ENCODE data around the gene TNFRSF8. TPM values are rescaled to one million over a fixed set of nuclear protein-coding genes. Genes with fewer than 3 reads are reported as not detected.

TNFRSF8 gene
- polyA plus RNA-seq, 1 of the 3 experiments (the other 2 are of a cell fraction): 0.07 TPM

DNA sequence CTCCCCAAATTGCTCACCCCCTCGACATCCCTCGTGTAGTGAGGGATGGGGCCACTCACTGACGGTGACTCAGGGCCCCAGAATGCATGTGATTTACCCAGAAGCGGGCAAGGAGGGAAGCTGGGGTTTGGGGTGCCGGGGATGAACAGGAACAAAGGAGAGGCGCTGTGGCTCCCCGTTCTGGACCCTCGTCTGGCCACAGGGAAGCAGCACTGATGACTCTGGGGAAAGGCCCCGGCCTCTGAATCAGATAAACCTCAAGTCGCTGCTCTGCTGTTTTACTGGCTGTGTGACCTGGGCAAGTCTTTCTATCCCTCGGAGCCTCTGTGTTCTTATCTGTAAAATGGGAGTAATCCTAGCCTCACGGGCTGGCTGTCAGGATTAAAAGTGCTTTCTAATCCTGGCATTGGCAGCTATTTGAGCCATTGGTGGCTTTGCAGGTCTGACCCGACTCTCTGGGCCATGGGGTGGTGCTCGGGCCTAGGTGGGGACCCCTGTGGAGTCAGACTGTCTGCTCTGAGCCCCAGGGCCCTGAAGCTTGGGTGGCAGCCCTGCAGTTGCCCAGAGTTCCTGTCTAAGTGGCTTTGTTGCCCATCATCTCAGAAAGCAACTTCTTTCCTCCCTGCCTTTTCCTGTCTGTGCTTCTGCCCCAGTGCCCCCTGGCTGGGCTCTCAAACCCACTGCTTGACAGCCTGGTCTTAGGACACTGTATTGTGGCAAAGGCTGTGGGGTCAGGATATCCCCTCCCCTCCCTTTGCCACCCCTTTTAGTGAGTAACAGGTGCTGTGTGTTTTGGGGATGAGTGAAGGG is 109.1 kb downstream of the TNFRSF8 start:
- no peaks in the 10 kb centered on the region for H3K9me3 ChIP-seq
- no peaks in the 10 kb centered on the region for H3K79me2 ChIP-seq (ENCODE audit: insufficient read depth)
- DNase-seq: no peak
- ChIA-PET POLR2A (no interaction called here), CTCF (interaction anchor here (0.6 to 4.6 kb wide), 2 partner anchors 41 to 47 kb away, joined by 5 to 21 read pairs; no protein-coding TSS in a partner anchor)
- H3K27ac ChIP-seq (ENCODE audit: low read depth in 2 of 2, low read length in 1 of 2): no peak overlapping the region
- no peak for TF ChIP-seq CHD2 (IDR thresholded peaks at IDR 0.05; ENCODE audit: low read length, partially characterized antibody)
- TF ChIP-seq RAD21 (IDR thresholded peaks at IDR 0.05; ENCODE audit: low read length): no peak
- TF ChIP-seq, protein P1, sequence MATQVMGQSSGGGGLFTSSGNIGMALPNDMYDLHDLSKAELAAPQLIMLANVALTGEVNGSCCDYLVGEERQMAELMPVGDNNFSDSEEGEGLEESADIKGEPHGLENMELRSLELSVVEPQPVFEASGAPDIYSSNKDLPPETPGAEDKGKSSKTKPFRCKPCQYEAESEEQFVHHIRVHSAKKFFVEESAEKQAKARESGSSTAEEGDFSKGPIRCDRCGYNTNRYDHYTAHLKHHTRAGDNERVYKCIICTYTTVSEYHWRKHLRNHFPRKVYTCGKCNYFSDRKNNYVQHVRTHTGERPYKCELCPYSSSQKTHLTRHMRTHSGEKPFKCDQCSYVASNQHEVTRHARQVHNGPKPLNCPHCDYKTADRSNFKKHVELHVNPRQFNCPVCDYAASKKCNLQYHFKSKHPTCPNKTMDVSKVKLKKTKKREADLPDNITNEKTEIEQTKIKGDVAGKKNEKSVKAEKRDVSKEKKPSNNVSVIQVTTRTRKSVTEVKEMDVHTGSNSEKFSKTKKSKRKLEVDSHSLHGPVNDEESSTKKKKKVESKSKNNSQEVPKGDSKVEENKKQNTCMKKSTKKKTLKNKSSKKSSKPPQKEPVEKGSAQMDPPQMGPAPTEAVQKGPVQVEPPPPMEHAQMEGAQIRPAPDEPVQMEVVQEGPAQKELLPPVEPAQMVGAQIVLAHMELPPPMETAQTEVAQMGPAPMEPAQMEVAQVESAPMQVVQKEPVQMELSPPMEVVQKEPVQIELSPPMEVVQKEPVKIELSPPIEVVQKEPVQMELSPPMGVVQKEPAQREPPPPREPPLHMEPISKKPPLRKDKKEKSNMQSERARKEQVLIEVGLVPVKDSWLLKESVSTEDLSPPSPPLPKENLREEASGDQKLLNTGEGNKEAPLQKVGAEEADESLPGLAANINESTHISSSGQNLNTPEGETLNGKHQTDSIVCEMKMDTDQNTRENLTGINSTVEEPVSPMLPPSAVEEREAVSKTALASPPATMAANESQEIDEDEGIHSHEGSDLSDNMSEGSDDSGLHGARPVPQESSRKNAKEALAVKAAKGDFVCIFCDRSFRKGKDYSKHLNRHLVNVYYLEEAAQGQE (IDR thresholded peaks at IDR 0.05; ENCODE audit: low read depth, low read length): no peak
- TF ChIP-seq, protein P2, sequence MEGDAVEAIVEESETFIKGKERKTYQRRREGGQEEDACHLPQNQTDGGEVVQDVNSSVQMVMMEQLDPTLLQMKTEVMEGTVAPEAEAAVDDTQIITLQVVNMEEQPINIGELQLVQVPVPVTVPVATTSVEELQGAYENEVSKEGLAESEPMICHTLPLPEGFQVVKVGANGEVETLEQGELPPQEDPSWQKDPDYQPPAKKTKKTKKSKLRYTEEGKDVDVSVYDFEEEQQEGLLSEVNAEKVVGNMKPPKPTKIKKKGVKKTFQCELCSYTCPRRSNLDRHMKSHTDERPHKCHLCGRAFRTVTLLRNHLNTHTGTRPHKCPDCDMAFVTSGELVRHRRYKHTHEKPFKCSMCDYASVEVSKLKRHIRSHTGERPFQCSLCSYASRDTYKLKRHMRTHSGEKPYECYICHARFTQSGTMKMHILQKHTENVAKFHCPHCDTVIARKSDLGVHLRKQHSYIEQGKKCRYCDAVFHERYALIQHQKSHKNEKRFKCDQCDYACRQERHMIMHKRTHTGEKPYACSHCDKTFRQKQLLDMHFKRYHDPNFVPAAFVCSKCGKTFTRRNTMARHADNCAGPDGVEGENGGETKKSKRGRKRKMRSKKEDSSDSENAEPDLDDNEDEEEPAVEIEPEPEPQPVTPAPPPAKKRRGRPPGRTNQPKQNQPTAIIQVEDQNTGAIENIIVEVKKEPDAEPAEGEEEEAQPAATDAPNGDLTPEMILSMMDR (IDR thresholded peaks at IDR 0.05): no peak
- no peak for TF ChIP-seq FOXJ3 (CRISPR knock-in tag; IDR thresholded peaks at IDR 0.05)
- TF ChIP-seq MAX (IDR thresholded peaks at IDR 0.05; ENCODE audit: low read depth): no peak
- no peak for TF ChIP-seq MEF2A (IDR thresholded peaks at IDR 0.05; ENCODE audit: borderline replicate concordance, low read depth)
- no peaks in the 10 kb centered on the region for H3F3A ChIP-seq (replicated peaks; ENCODE audit: insufficient read depth)
- no peaks in the 10 kb centered on the region for H3K9me2 ChIP-seq
- no peak overlapping the region for H3K9ac ChIP-seq
- no peak overlapping the region for H3K4me2 ChIP-seq
- no peak overlapping the region for H2AFZ ChIP-seq (ENCODE audit: low read depth)
- no peaks in the 10 kb centered on the region for H3K36me3 ChIP-seq (replicated peaks in 1 of 2; ENCODE audit: control insufficient read depth in 1 of 2, insufficient read depth in 2 of 2, low read length in 1 of 2)
- H3K27me3 ChIP-seq (ENCODE audit: insufficient read depth): peaks cover 12% of the 10 kb centered on the region
- 86% methylated on average over 12 of the region's 14 CpGs for WGBS (ENCODE audit: low lambda C conversion rate)
- no peaks in the 10 kb centered on the region for H4K20me1 ChIP-seq (ENCODE audit: insufficient read depth)
- H3K4me3 ChIP-seq (ENCODE audit: low read depth in 2 of 2, low read length in 1 of 2): no peak overlapping the region
- peaks cover 0 to 1% of the 10 kb centered on the region in 2 experiments; a peak in 1 of 4 replicates for H3K4me1 ChIP-seq (ENCODE audit: control insufficient read depth in 1 of 2, insufficient read depth in 2 of 2, low read depth in 1 of 2, low read length in 1 of 2)

GRCh38 chr1:12173041-12173509 is 110.0 kb downstream of the TNFRSF8 start:
- CTCF ChIA-PET: interaction anchor here (4.6 kb wide), 1 partner anchor 48 kb away, joined by 21 read pairs; no protein-coding TSS in a partner anchor
- no peak overlapping the region for H3K9ac ChIP-seq
- no peaks in the 10 kb centered on the region for H3K36me3 ChIP-seq (replicated peaks in 1 of 2; ENCODE audit: control insufficient read depth in 1 of 2, insufficient read depth in 2 of 2, low read length in 1 of 2)
- H3K4me2 ChIP-seq: no peak overlapping the region
- no peak overlapping the region for H3K4me3 ChIP-seq (ENCODE audit: low read depth in 2 of 2, low read length in 1 of 2)
- H3K27ac ChIP-seq (ENCODE audit: low read depth in 2 of 2, low read length in 1 of 2): no peak overlapping the region
- H3K9me3 ChIP-seq: no peaks in the 10 kb centered on the region
- POLR2A ChIA-PET: no interaction called here
- peaks cover 3% of the 10 kb centered on the region in 2 experiments; a peak in 2 of 4 replicates for H3K4me1 ChIP-seq (ENCODE audit: control insufficient read depth in 1 of 2, insufficient read depth in 2 of 2, low read depth in 1 of 2, low read length in 1 of 2)
- peaks cover 4% of the 10 kb centered on the region; the same call in 1 of the 2 replicates for H3K27me3 ChIP-seq (ENCODE audit: insufficient read depth)
- DNase-seq: no peak
- no peaks in the 10 kb centered on the region for H4K20me1 ChIP-seq (ENCODE audit: insufficient read depth)
- H2AFZ ChIP-seq (ENCODE audit: low read depth): no peak overlapping the region
- no peaks in the 10 kb centered on the region for H3K9me2 ChIP-seq
- H3K79me2 ChIP-seq (ENCODE audit: insufficient read depth): no peaks in the 10 kb centered on the region
- H3F3A ChIP-seq (replicated peaks; ENCODE audit: insufficient read depth): no peaks in the 10 kb centered on the region
- WGBS (ENCODE audit: low lambda C conversion rate): 87% methylated on average over 3 of the region's 3 CpGs
- TF ChIP-seq POLR2AphosphoS5 (IDR thresholded peaks at IDR 0.05; ENCODE audit: low read depth, low read length) (no peak), RCOR1 (IDR thresholded peaks at IDR 0.05; ENCODE audit: low read length) (no peak), TCF12 (IDR thresholded peaks at IDR 0.05) (no peak), RFX5 (IDR thresholded peaks at IDR 0.05; ENCODE audit: low read length) (no peak), EP300 (IDR thresholded peaks at IDR 0.05; ENCODE audit: borderline replicate concordance in 1 of 2, low read depth in 1 of 2, low read length in 1 of 2) (no peak), GATA2 (CRISPR knock-in tag; IDR thresholded peaks at IDR 0.05) (no peak), NFIC (IDR thresholded peaks at IDR 0.05; ENCODE audit: borderline replicate concordance) (no peak)
- TF ChIP-seq, protein P3, sequence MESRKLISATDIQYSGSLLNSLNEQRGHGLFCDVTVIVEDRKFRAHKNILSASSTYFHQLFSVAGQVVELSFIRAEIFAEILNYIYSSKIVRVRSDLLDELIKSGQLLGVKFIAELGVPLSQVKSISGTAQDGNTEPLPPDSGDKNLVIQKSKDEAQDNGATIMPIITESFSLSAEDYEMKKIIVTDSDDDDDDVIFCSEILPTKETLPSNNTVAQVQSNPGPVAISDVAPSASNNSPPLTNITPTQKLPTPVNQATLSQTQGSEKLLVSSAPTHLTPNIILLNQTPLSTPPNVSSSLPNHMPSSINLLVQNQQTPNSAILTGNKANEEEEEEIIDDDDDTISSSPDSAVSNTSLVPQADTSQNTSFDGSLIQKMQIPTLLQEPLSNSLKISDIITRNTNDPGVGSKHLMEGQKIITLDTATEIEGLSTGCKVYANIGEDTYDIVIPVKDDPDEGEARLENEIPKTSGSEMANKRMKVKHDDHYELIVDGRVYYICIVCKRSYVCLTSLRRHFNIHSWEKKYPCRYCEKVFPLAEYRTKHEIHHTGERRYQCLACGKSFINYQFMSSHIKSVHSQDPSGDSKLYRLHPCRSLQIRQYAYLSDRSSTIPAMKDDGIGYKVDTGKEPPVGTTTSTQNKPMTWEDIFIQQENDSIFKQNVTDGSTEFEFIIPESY (IDR thresholded peaks at IDR 0.05; ENCODE audit: borderline replicate concordance, low read depth): no peak
- TF ChIP-seq, protein P4, sequence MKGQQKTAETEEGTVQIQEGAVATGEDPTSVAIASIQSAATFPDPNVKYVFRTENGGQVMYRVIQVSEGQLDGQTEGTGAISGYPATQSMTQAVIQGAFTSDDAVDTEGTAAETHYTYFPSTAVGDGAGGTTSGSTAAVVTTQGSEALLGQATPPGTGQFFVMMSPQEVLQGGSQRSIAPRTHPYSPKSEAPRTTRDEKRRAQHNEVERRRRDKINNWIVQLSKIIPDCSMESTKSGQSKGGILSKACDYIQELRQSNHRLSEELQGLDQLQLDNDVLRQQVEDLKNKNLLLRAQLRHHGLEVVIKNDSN (IDR thresholded peaks at IDR 0.05; ENCODE audit: borderline replicate concordance, low read depth): no peak
- TF ChIP-seq, protein P5, sequence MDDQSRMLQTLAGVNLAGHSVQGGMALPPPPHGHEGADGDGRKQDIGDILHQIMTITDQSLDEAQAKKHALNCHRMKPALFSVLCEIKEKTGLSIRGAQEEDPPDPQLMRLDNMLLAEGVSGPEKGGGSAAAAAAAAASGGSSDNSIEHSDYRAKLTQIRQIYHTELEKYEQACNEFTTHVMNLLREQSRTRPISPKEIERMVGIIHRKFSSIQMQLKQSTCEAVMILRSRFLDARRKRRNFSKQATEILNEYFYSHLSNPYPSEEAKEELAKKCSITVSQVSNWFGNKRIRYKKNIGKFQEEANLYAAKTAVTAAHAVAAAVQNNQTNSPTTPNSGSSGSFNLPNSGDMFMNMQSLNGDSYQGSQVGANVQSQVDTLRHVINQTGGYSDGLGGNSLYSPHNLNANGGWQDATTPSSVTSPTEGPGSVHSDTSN (IDR thresholded peaks at IDR 0.05): no peak
